Stimulated activated CD8-positive, alpha-beta memory T cell treated with anti-CD3 and anti-CD28 coated beads, Interleukin-12 subunit alpha, Interleukin-12 subunit beta, amount 100 ng/mL, for 24 hours (primary cell): Measurements from ENCODE around the gene BOC.

Source experiments
- DNase-seq: peaks from one replicate; pipeline ENCODE4 v3.0.0-alpha.2; 2020; ENCODE audit errors: extremely low read depth

The BOC gene

GRCh38 chr3:113268311-113268710 is 57.0 kb downstream of the BOC start:
- DNase-seq: no peak

DNA sequence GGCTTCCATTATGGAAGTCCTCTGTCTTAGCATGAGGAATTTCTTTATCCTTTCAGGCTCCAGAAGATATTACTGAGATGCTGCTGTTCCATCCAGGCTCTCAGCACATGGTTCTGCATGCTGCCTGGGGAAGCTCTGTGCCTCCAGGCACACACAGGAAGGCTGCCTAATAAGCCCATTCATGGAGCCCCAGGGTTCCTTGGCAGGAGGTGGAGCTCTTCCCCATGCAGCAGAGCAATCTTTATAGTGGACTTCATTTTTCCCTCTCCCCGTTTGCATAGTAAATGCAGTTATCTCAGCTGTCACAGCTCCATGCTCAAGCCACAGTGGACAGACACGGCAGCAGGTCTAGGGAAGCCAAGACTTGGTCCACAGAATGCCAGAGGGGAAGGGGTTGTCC is 57.6 kb downstream of the BOC start:
- no peak for DNase-seq

DNA sequence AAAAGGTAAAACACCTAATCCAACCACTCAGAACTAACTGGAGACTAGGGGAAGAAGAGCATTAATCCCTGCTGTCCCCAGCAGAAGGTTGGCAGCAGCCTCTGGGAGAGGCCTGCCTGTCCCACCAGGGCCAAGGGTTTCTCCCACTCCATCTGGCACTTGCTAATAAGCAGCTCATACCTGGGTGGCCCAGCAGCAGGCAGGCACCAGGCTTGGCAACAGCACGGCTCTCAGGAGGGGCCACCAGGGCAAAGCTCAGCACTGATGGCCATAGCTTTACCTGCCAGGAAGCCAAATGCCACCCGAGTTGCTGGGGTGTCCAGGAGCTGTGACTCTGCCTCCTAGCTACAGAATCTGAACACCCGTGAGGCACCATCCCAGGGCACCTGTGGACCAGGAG is 58.3 kb downstream of the BOC start:
- DNase-seq: no peak

DNA sequence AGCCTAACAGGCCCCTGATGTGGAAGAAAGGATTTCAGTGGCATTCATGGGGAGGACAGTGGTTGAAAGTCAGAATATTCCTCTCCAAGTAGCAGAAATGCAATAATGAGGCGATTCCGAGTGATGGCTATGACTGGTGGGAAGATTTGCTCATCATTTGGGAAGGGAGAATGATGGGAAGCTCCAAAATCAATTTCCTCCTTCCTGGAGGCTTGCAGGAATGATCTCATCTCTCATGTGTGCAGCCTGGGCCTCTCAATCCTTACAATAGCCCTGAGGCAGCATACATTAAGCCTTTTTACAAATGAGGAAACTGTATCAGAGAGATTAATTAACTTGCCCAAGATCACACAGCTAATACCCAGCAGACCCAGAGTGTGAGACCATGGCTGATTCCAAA is 58.7 kb downstream of the BOC start:
- DNase-seq: no peak

- no peak for DNase-seq
These were observed 59.4 kb downstream of the BOC start for GRCh38 chr3:113270786-113271185.

- no peak for DNase-seq
These were observed 59.8 kb downstream of the BOC start for GRCh38 chr3:113271189-113271588.

DNA sequence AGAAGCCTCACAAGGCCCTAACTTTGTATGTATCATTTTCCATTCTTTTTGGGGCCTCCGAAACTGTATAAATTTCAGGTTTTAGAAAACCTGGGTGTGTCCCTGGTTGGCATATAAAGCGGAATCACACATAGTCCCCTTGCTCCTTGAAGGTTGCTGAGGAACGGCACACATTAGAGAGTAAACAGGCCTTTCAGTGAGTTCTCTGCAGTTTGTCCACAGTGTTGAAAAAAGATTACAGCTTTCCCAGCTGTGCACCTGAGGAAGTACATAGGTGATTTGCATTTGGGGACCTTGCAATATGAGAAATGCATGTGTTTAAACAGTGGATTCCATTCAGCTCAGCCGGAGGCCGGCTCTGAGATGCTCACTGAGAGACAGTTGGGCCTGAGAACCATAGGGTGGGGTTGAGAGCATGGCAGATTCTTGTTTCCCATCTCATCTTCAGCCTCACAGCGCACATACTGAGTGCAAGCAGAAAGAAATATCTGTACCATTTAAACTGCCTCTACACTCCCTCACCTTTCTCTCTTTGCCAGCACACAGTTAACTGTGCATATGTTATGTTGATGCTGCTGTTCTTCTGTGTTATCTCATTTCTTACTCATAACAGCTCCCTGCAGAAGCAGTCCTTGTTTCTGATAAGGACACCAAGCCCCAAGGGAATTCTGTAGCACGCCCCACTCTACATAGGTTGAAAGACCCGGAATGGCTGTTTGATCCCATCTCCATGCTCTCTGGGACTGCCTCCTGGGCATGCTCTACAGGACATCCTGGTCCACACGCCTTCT is 60.4 kb downstream of the BOC start:
- DNase-seq: no peak

GRCh38 chr3:113272385-113272779 is 61.0 kb downstream of the BOC start:
- DNase-seq: no peak

GRCh38 chr3:113273011-113273410 is 61.7 kb downstream of the BOC start:
- DNase-seq: no peak

DNA sequence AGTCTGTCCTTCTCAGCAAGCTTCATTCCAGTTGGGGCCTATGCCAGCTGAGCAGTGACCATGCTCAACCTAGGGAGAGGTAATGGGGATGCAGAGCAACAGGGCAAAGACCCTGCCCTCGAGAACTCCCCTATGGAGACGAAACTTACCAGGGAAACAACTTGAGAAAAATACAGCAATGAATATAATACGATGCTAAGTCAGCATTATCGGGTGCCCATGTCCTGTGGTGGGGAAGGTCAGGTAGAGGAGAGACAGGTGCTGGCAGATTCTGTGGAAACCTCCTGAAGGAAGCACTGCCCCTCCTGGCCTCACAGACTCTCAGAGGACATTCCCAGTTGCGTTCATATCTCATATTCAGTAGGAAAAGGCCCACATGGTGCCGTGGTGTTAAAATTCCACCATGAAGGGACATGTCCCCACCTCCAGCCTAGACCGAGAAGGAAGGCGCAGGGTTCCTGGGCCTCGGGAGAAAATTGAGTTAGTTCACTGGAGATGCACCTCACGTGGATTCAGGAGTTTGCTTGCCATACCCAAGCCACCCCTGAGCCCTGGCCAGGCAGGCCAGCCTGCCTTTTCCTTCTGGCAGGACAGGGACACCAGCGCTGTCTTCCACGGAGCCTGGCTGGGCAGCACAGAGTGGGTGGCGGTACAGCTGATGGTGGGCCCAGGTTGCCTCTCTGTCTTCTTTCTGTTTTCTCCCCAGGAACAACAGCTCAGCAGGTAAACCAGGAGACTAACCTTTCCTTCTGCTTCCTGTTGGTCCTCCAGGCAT is 62.4 kb downstream of the BOC start:
- no peak for DNase-seq

GRCh38 chr3:113274425-113275257 is 63.3 kb downstream of the BOC start:
- no peak for DNase-seq

DNA sequence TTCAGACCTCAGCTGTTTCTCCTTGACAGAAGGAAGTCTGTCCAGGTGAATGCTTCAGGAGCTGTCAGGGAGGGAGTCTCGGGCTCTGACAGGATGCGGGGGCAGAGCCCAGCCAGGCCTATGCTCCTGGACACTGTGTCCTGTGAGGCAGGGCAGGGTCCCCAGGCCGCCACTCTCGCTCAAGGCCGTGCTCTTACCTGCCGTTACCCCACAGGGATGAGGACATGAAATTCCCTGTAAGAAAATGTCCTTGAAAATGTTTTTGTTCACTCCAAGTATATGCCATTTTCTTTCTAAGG is 63.9 kb downstream of the BOC start:
- DNase-seq: no peak

GRCh38 chr3:113275583-113275928 is 64.2 kb downstream of the BOC start:
- no peak for DNase-seq

DNA sequence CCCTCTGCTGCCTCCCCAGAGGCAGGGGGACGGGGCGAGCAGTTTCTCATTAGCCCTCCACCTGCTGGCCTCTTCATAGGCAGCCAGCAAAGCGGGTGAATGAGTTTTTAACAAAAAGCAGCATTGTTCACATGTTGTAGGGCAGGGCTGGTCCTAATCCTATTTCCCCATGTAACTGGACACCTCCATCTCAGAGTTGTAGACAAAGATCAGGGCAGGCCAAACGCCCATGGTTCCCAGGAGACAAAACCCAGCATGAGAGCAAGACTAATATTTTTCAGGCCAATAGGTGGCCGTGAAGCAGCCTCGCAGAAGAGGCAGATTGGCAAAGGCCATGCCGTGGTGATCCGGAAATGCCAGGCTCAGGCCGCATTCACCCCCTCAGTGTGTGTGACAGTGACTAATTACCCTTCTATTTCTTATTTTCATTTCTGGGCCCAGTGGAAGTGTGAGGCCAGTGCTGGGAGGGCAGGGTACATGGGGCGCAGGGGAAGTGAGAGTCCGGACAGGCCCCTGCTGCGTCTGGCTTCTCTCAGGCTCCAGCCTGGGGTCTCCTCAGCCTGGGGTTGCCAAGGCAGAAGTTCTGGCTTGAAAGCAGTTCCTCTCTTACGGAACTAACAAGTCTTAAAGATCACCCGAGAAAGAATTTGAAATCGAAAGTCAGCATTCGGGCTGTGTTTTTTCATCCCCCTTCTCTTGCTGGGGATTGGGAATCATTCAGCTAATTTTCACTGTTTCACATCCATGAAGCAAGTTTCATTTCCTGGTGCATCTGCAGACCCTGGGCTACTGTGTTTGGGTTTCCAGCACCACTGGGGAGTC is 64.8 kb downstream of the BOC start:
- DNase-seq: no peak

GRCh38 chr3:113276751-113277080 is 65.4 kb downstream of the BOC start:
- DNase-seq: no peak

GRCh38 chr3:113277414-113277813 is 66.1 kb downstream of the BOC start:
- DNase-seq: no peak

- DNase-seq: no peak
These were observed 66.7 kb downstream of the BOC start for GRCh38 chr3:113277941-113278598.

DNA sequence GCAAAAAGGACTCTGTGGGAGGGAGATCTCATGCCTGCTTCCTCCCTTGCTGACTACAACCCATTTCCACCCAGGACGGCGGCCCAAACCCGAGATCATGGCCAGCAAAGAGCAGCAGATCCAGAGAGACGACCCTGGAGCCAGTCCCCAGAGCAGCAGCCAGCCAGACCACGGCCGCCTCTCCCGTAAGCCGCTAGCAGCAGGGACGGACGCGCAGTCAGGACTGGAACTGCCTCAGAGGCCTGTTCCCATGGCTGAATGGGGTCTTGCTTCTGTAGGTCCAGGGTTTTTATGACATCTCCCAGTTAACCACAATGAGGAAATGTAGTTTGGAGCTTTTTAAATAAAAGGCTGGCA is 67.2 kb downstream of the BOC start:
- no peak for DNase-seq

DNA sequence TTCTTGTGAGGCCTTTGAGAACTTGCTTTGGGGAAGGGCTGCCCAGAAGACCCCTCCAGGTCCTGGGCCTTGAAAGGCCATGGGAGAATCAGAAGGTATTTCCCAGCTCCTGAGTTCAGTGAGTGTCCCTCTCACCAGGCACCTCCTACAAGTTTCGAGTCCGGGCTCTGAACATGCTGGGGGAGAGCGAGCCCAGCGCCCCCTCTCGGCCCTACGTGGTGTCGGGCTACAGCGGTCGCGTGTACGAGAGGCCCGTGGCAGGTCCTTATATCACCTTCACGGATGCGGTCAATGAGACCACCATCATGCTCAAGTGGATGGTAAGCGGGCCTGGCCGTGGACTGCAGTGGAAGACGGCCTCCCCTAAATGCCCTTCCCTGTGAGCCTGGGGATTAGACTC is 68.3 kb downstream of the BOC start:
- no peak for DNase-seq

DNA sequence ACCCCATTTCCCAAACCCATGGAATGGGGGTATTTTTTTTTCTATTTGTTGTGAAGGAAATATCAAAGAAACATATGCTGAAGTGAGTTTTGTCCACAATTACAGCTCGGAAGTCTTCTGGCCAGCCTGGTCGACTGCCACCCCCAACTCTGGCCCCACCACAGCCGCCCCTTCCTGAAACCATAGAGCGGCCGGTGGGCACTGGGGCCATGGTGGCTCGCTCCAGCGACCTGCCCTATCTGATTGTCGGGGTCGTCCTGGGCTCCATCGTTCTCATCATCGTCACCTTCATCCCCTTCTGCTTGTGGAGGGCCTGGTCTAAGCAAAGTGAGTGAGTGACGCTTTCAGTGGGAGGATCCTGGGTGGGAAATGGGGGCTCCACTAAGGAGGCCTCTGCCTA is 71.9 kb downstream of the BOC start:
- DNase-seq: no peak

GRCh38 chr3:113284453-113285050 is 73.2 kb downstream of the BOC start:
- DNase-seq: no peak
